WERI-Rb-1 (cell line): ENCODE results near the gene AR.

Source experiments
- DNase-seq: peaks from one replicate; pipeline ENCODE4 v3.0.0-alpha.2; 2020
- H3K27ac ChIP-seq: fragments of 250-450 bp; sonication (Bioruptor Pico); 2 replicates; pipeline ENCODE4 v1.5.1; 2020; ENCODE audit warnings: mild to moderate bottlenecking, moderate library complexity
- H3K27me3 ChIP-seq: fragments of 250-450 bp; sonication (Bioruptor Pico); 2 replicates; pipeline ENCODE4 v1.5.1; 2021; ENCODE audit warnings: mild to moderate bottlenecking, low read depth, moderate library complexity; ENCODE audit not compliant: insufficient read depth, severe bottlenecking
- H3K36me3 ChIP-seq: fragments of 250-450 bp; sonication (Bioruptor Pico); 2 replicates; pipeline ENCODE4 v1.5.1; 2020; ENCODE audit warnings: mild to moderate bottlenecking, moderate library complexity
- H3K4me3 ChIP-seq: 2 replicates; pipeline ENCODE4 v1.5.1; 2011; ENCODE audit warnings: low read depth, mild to moderate bottlenecking, control low read depth, low read length
- H3K9me3 ChIP-seq: fragments of 250-450 bp; sonication (Bioruptor Pico); 2 replicates; pipeline ENCODE4 v1.5.1; 2021; ENCODE audit warnings: mild to moderate bottlenecking, moderate library complexity; ENCODE audit not compliant: severe bottlenecking
- TF ChIP-seq, protein P1 (sequence below): IDR thresholded peaks from 2 replicates; pipeline ENCODE4 v1.5.1; 2011; ENCODE audit warnings: low read depth, mild to moderate bottlenecking, control low read depth, inconsistent platforms, low read length

Gene AR

DNA sequence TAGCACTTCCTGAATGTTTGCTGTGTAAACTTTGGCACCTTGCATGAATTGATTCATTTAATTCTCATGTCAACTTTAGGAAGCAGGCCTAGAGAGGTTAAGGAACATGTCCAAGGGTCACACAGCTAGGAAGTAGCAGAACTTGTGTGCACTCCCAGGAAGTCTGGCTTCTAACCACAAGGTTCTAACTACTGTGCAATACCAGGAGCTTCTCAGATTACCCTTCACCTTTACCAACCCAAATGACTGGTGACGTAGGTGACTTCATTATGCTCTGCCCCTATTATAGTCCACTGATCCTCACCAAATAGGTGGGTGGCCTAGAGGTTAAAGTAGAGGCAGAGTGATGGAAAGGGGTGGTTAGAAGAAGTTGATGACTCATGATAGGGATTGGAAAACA is 14.4 kb downstream of the AR start:
- Histone ChIP-seq H3K4me3 (no peak overlapping the region), H3K27me3 (peaks cover 12% of the 10 kb centered on the region), H3K36me3 (no peaks in the 10 kb centered on the region), H3K27ac (no peak overlapping the region), H3K9me3 (no peaks in the 10 kb centered on the region)
- DNase-seq = no peak
- TF ChIP-seq, protein P1, sequence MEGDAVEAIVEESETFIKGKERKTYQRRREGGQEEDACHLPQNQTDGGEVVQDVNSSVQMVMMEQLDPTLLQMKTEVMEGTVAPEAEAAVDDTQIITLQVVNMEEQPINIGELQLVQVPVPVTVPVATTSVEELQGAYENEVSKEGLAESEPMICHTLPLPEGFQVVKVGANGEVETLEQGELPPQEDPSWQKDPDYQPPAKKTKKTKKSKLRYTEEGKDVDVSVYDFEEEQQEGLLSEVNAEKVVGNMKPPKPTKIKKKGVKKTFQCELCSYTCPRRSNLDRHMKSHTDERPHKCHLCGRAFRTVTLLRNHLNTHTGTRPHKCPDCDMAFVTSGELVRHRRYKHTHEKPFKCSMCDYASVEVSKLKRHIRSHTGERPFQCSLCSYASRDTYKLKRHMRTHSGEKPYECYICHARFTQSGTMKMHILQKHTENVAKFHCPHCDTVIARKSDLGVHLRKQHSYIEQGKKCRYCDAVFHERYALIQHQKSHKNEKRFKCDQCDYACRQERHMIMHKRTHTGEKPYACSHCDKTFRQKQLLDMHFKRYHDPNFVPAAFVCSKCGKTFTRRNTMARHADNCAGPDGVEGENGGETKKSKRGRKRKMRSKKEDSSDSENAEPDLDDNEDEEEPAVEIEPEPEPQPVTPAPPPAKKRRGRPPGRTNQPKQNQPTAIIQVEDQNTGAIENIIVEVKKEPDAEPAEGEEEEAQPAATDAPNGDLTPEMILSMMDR = no peak

DNA sequence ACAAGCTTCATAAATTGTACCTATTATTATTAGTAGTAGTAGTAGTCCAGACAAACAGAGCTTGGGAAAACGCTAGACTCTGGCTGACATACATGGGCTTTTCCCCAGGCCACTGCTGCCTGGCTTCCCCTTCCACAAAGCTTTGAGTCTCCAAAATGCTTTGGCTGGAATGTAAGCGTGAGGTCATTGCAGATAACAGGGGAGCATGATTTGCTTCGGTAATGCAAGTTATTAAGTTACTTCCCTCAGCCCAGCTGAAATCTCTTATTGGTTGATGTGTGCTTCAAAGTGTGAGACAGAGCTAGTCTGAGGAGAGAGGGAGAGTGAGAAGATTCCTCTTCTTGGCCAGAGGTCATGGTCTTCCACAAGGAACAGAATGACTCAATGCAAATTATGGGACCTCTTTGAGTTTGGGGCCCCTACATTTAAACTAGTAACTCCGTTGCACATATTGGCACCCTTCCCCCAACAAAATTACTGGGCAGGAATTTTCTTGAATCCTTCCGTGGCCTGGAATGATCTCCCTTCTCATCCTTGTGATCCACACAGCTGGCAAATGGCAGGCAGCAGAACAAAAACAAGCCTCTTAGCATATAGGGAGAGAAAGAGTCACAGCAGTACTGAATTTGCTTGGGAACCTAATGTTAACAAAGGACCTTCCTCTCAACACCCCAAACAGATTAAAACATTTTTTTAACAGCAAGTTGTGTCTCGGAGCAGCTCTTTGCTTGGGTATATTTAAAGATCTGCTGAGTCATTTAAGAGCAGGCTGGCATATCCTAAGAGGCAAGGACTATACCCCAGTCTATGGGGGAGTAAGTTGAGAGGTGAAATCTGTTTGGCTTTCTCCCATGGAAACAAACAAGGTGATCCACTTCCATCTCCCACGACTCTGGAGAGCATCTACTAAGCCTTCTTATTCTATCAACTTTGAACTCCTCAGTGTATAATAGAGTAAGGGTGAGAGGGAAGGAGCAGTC is 19.9 kb downstream of the AR start:
- H3K36me3 ChIP-seq = no peaks in the 10 kb centered on the region
- H3K27me3 ChIP-seq = peaks cover 32% of the 10 kb centered on the region
- no peaks in the 10 kb centered on the region for H3K9me3 ChIP-seq
- TF ChIP-seq, protein P1 = no peak
- H3K27ac ChIP-seq = no peak overlapping the region
- DNase-seq = no peak
- no peak overlapping the region for H3K4me3 ChIP-seq

DNA sequence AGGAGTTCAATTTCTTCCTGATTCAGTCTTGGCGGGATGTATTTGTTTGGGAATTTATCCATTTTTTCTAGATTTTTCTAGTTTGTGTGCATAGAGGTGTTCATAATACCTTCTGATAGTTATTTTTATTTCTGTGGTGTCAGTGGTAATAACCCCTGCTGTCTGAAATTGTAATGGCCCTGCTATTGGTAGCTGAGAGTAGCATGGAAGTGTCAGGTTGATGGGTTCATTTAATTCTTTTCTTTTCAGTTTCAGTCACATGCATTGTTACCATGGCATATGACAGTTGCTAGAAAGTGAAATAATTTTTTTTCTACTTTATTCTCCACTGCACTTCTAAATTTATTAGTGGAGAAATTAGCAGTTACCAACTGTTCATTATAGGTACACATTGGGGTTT is 20.7 kb downstream of the AR start:
- no peak overlapping the region for H3K4me3 ChIP-seq
- H3K27ac ChIP-seq = no peak overlapping the region
- no peaks in the 10 kb centered on the region for H3K36me3 ChIP-seq
- H3K27me3 ChIP-seq = peaks cover 32% of the 10 kb centered on the region
- DNase-seq = no peak
- H3K9me3 ChIP-seq = no peaks in the 10 kb centered on the region
- TF ChIP-seq, protein P1 = no peak

DNA sequence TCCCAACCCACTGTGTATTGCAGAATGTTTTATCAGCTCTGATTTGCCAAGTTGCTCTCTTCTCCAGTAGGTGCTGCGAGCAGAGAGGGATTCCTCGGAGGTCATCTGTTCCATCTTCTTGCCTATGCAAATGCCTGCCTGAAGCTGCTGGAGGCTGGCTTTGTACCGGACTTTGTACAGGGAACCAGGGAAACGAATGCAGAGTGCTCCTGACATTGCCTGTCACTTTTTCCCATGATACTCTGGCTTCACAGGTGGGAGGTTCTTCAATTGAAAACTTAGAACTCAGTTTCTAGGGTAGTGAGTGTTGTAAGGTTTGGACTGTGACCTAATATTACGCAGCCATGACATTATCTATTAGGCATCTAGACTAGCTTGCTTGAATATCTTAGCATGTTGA is 24.9 kb downstream of the AR start:
- Histone ChIP-seq H3K36me3 (no peaks in the 10 kb centered on the region), H3K27ac (no peak overlapping the region), H3K27me3 (peaks cover 32% of the 10 kb centered on the region), H3K4me3 (no peak overlapping the region), H3K9me3 (no peaks in the 10 kb centered on the region)
- TF ChIP-seq, protein P1 = no peak
- DNase-seq = no peak

DNA sequence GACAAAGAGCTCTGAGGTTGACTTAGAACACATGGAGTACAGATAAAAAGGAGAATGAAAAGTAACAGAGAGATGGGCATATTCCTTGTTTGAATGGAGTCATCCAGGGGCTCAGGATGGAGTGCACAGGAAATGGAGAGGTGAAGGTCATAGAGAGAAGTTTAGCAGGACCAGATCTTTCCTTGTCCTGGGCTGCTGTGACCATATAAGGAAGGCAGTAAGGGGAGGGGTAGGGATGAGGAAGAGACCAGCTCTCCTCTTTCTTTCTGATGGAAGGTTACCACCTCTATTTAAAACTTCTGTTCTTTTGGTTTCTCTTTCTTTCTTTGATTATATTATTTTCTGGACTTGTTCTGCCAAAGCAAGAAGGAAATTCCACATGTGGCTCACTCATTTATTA is 27.0 kb downstream of the AR start:
- TF ChIP-seq, protein P1 = no peak
- Histone ChIP-seq H3K36me3 (no peaks in the 10 kb centered on the region), H3K4me3 (no peak overlapping the region), H3K27me3 (peaks cover 23% of the 10 kb centered on the region), H3K27ac (no peak overlapping the region), H3K9me3 (no peaks in the 10 kb centered on the region)
- no peak for DNase-seq
